Testis (tissue), 3 donors: ENCODE results near the gene CFL1. TPM values are rescaled to one million over a fixed set of nuclear protein-coding genes. Genes with fewer than 3 reads are reported as not detected.
"Not testable (repeated sequence)": the region's sequence is repeated elsewhere in the genome, so short reads cannot be mapped to it uniquely, and the experiment has no call there.

Experiments used
- DNase-seq: peaks from one replicate; pipeline ENCODE4 v3.0.0-alpha.2; 2019
- H3K27ac ChIP-seq, 2 donors: fragments of 200-600 bp; sonication (generic); one replicate each; pipeline ENCODE4 v1.5.1; 2019
- H3K27me3 ChIP-seq: fragments of 200-600 bp; sonication (generic); one replicate; pipeline ENCODE4 v1.5.1; 2019
- H3K36me3 ChIP-seq: fragments of 200-600 bp; sonication (generic); one replicate; pipeline ENCODE4 v1.5.1; 2017; ENCODE audit warnings: low read depth; ENCODE audit errors: missing control alignments
- H3K4me1 ChIP-seq: fragments of 200-600 bp; sonication (generic); one replicate; pipeline ENCODE4 v1.5.1; 2019
- H3K4me3 ChIP-seq, 2 donors: fragments of 200-600 bp; sonication (generic); one replicate each; pipeline ENCODE4 v1.5.1; 2017 to 2019
- H3K9me3 ChIP-seq: fragments of 200-600 bp; sonication (generic); one replicate; pipeline ENCODE4 v1.5.1; 2017
- POLR2A ChIP-seq: fragments of 450-650 bp; IDR thresholded peaks from one replicate; pipeline ENCODE4 v1.6.1; 2017; ENCODE audit warnings: antibody characterized with exemption, mild to moderate bottlenecking, moderate library complexity
- WGBS, 2 donors: methylation state at CpG; one replicate each; pipeline ENCODE4 v1.1.5; 2018; 5-methylcytosine and 5-hydroxymethylcytosine counted together
- intact Hi-C: fragments of 100-400 bp; cut with DNase I; formaldehyde crosslinking; loops from one replicate; pipeline ENCODE4 v1.15.1; 2023; ENCODE audit warnings: low total_unique reads
- polyA plus RNA-seq: library from polyadenylated mRNA; stranded (reverse); fragments of 350-450 nt; fragmentation: Illumina TruSeq; extraction: RNeasy Lipid Tissue Mini Kit (QIAGEN cat#74804); gene quantifications from one replicate; pipeline ENCODE4 v1.2.3, GENCODE V29; 2014; ENCODE audit warnings: low read depth, low replicate concordance; ENCODE audit not compliant: insufficient read depth
- total RNA-seq, 2 donors: library from RNA; depleted of rRNA; stranded (reverse); fragments of >200 nt; gene quantifications; one replicate each; pipeline ENCODE4 v1.2.3, GENCODE V29; 2016
- TF ChIP-seq, protein P1 (sequence below), 3 experiments: fragments of 450-650 bp in 2 of 3; fragments of 200-600 bp in 1 of 3; sonication (generic) in 1 of 3; IDR thresholded peaks; one replicate each; pipeline ENCODE4 v1.5.1; 2016 to 2019; ENCODE audit warnings: antibody characterized with exemption in 3 of 3, mild to moderate bottlenecking in 2 of 3, moderate library complexity in 1 of 3

CFL1 gene
- total and polyA plus RNA-seq, 3 donors from 2014 or later = 522 to 647 (median 570) TPM

- TF ChIP-seq, protein P1, sequence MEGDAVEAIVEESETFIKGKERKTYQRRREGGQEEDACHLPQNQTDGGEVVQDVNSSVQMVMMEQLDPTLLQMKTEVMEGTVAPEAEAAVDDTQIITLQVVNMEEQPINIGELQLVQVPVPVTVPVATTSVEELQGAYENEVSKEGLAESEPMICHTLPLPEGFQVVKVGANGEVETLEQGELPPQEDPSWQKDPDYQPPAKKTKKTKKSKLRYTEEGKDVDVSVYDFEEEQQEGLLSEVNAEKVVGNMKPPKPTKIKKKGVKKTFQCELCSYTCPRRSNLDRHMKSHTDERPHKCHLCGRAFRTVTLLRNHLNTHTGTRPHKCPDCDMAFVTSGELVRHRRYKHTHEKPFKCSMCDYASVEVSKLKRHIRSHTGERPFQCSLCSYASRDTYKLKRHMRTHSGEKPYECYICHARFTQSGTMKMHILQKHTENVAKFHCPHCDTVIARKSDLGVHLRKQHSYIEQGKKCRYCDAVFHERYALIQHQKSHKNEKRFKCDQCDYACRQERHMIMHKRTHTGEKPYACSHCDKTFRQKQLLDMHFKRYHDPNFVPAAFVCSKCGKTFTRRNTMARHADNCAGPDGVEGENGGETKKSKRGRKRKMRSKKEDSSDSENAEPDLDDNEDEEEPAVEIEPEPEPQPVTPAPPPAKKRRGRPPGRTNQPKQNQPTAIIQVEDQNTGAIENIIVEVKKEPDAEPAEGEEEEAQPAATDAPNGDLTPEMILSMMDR (IDR thresholded peaks at IDR 0.05) = no peak
- TF ChIP-seq POLR2A = no peak
- no peaks in the 10 kb centered on the region for H3K27me3 ChIP-seq
- H3K36me3 ChIP-seq = no peaks in the 10 kb centered on the region
- H3K4me3 ChIP-seq = no peak overlapping the region
- DNase-seq = no peak
- H3K9me3 ChIP-seq = no peaks in the 10 kb centered on the region
- 92 to 96% methylated on average over 11 to 14 of the region's 14 CpGs for WGBS, 2 donors
- H3K4me1 ChIP-seq = peaks cover 30% of the 10 kb centered on the region
- no peak overlapping the region for H3K27ac ChIP-seq
- intact Hi-C loops = no loop called here
Observed at GRCh38 chr11:65896034-65896999, 38.3 kb upstream of the CFL1 start.

DNA sequence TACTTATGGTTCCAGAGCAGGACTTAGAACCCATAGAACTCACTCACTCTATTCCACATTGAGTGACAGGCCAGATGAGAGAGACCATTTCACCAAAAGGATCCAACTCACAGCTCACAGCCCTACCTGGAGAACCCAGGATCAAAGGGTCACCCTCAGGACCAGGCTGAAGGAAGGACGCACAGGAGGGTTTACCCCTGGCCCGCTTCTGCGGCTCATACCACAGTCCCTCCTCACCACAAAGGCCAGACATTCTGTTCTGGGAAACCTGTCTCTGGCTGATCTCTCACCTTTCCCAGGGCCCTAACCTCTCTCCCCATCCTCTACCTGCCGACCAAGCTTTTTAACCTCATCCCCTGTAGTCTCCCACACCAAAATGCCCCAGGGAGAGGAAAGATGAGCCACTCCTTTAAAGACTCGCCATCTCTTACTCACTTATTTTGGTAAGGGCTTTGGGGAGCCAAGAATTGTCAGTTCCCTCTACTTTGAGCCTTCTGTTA, 37.6 kb upstream of the CFL1 start:
- H3K9me3 ChIP-seq = no peaks in the 10 kb centered on the region
- DNase-seq = no peak
- 89 to 94% methylated on average over 4 to 5 of the region's 5 CpGs for WGBS, 2 donors
- no peak overlapping the region for H3K4me3 ChIP-seq
- intact Hi-C loops = no loop called here
- TF ChIP-seq, protein P1 (IDR thresholded peaks at IDR 0.05) = no peak
- no peak for TF ChIP-seq POLR2A
- no peaks in the 10 kb centered on the region for H3K36me3 ChIP-seq
- H3K27ac ChIP-seq = no peak overlapping the region
- peaks cover 30% of the 10 kb centered on the region for H3K4me1 ChIP-seq
- H3K27me3 ChIP-seq = no peaks in the 10 kb centered on the region

DNA sequence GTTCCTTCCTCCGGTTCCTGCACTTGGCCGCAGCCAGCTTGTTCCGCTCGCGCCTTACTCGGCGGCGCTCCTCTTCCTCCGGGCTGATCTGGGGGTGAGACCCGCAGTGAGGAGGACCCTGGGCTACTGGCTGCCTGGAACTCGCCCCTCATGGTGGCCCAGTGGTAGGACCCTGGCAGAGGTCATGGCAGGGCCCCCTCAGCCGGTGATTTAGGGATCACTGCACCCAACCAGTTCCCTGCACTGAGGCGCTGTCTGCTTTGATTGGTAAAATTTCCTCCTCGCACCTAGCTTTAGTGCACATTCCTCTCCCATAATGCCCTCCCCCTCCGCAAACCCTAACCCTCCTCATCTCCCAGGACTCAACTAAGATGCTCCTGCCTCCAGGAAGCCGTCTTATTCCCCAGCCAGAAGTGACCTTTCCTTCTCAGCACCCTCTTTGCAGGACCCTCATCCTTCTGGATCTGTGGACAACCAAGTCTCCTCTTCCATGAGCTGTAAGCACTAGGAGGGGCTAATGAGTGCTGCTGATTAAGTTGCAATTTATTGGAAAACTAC, 36.1 kb upstream of the CFL1 start:
- intact Hi-C loops = no loop called here
- 78 to 98% methylated on average over 8 to 16 of the region's 16 CpGs for WGBS, 2 donors
- no peak for DNase-seq
- Histone ChIP-seq H3K36me3 (no peaks in the 10 kb centered on the region), H3K27me3 (no peaks in the 10 kb centered on the region), H3K4me1 (peaks cover 33% of the 10 kb centered on the region), H3K4me3 (no peak overlapping the region), H3K9me3 (no peaks in the 10 kb centered on the region), H3K27ac (peak overlapping the region; percentile 9 to 75)
- TF ChIP-seq, protein P1 (IDR thresholded peaks at IDR 0.05) = no peak
- no peak for TF ChIP-seq POLR2A

GRCh38 chr11:65892661-65893317, 34.8 kb upstream of the CFL1 start:
- 67 to 69% methylated on average over 10 of the region's 10 CpGs for WGBS, 2 donors
- peaks cover 35% of the 10 kb centered on the region for H3K4me1 ChIP-seq
- intact Hi-C loops = no loop called here

GRCh38 chr11:65892137-65892540, 34.2 kb upstream of the CFL1 start:
- DNase-seq, H3K9me3 ChIP-seq, intact Hi-C loops, H3K27me3 ChIP-seq, H3K36me3 ChIP-seq: not testable (repeated sequence)
- Histone ChIP-seq H3K4me3 (peak overlapping the region; percentile 75 to 86), H3K27ac (peak overlapping the region; percentile 65 to 97), H3K4me1 (peaks cover 41% of the 10 kb centered on the region)
- 10 to 47% methylated on average over 4 to 5 of the region's 5 CpGs for WGBS, 2 donors

More at GRCh38 chr11:65892661-65893317, 34.8 kb upstream of the CFL1 start:
- Histone ChIP-seq H3K27me3 (no peaks in the 10 kb centered on the region), H3K27ac (peak overlapping the region; percentile 65 to 97), H3K9me3 (no peaks in the 10 kb centered on the region), H3K4me3 (no peak overlapping the region), H3K36me3 (no peaks in the 10 kb centered on the region)
- TF ChIP-seq POLR2A = no peak
- TF ChIP-seq, protein P1 (IDR thresholded peaks at IDR 0.05) = no peak
- no peak for DNase-seq
